Stimulated activated CD4-positive, alpha-beta T cell treated with anti-CD3 and anti-CD28 coated beads, Interleukin-15, amount 100 ng/mL, for 48 hours (primary cell): ENCODE results near the gene SRC.

ENCODE experiments used
- DNase-seq, 2 donors: peaks; one replicate each; pipeline ENCODE4 v3.0.0-alpha.2; 2020; ENCODE audit warnings: low read depth in 2 of 2

SRC gene

GRCh38 chr20:37413023-37413334, 67.0 kb downstream of the SRC start:
- DNase-seq, result no peak

- DNase-seq, result no peak
These were observed 67.4 kb downstream of the SRC start for GRCh38 chr20:37413379-37413778.

GRCh38 chr20:37414224-37415035, 68.5 kb downstream of the SRC start:
- DNase-seq, result no peak

DNA sequence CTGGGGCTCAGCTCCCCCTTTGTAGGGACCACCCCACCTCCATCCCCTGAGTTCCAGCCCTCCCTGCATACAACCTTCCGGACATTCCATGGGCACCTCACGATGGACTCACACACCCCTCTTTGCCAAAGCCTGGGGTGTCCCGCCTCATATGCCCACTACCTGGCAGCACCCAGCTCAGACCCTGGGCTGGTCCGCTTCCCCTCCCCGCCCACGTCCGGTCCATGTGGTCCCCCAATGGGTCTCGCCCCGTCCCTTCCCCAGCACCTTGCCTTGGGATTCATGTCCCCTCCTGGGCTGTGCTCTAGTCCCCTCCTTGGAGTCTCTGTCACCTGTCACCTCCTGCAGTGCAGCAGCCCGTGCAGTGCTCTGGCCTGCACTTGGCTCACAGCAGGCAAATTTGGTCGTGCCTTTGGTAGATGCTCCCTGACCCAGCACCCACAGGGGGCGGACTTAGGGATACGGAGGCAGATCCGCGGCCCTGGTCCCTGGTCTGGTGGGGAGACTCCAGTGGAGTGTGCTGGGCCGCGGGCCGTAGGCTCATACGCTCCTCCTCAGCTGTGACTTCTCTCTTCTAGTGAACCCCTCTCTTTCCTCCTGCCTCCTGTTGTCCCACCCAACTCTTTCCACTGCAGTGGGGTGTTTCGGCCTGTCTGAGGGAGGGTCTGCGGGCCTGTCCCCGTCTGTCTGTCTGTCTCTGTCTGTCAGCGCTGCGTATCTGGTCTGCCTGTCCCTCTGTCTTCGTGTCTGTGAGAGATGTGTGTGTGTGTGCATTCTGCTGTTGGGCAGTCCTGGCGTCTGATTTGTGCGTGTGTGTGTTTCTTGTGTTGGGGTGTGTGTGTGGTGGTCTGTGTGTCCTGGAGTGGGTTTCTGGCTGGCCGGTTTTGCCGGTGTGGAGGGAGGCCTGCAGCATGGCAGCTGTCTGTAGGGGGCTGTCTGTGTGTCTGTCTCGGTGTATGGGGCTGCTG, 69.5 kb downstream of the SRC start:
- DNase-seq, result no peak

- DNase-seq, result no peak
These were observed 70.3 kb downstream of the SRC start for GRCh38 chr20:37416100-37416847.

GRCh38 chr20:37416848-37417616, 71.1 kb downstream of the SRC start:
- no peak for DNase-seq

DNA sequence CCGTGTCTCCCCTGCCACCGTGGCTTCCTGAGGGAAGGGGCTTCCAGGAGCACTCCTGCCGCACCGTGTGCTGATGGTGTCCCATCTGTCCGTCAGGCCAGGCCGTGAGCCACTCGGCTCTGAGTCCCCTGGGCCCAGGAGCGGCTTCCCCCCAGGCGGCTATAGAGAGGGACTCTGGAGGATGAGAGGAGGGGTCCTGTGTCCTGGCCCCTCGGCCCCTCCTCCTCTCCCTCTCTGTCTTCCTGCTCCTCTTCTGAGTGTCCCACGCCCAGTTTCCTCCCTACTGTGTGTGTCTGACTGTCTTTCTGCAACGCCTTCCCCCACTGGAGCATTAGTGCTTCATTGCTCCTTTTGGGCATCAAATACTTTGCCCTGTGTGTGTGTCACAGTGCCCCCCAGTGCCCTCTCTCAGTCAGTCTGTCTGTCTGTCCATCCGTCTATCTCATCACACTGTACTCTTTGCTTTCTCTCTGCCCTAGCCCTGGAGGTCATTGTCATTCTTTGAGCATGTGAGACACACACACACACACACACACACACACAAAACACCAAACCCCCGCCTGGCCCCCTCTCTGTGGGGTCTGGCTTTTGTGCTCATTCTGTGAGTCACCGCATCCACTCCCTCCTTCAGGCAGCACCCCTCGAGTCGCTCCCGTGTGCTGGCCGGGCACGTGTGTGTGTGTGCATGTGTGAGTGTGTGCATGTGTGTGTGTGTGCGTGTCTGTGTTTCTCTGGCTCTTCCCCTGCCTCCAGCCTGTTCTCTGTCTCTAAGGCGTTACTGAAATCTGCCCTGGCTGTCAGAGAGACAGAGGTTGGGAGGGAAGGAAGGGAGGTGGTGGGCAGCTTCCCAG, 71.9 kb downstream of the SRC start:
- DNase-seq, result no peak

GRCh38 chr20:37418591-37419109, 72.7 kb downstream of the SRC start:
- DNase-seq, result no peak

GRCh38 chr20:37419307-37419706, 73.4 kb downstream of the SRC start:
- DNase-seq, result no peak

DNA sequence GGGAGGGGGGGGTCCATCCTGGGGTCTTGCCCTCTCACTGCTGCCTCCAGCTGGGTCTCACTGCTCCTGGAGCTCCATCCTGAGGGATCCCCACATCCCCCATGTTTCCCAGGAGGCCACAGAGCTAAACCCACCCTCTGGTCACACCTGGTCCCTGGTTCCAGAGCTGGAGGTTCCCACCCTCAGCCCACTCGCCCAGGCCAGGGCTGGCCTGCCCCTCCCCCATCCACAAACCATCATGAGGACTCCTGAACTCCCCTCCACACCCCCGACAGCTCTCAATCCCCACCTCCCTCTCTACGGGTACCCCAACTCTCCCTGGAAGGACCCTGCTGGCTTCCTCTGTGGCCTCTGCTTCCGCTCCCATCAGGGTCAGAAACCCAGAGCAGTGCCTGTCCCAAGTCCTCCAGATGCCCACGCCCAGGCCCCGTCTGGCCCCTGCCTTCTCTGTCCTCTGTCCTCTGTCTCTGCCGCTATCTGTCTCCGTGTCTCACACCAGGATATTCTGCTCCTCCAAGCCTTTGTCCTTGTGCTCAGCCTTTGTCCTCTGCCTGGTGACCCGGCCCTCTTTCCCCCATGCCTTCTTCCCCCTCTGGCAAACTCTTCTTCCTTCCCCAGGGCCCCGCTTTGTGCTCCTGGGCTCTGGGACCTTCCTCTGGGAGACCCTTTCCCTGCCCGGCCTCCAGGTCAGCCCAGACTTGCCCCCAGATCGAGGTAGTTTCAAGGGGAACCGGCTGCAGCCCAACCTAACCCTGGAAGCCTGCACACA, 74.0 kb downstream of the SRC start:
- no peak for DNase-seq

GRCh38 chr20:37420610-37421009, 74.7 kb downstream of the SRC start:
- DNase-seq, result no peak

DNA sequence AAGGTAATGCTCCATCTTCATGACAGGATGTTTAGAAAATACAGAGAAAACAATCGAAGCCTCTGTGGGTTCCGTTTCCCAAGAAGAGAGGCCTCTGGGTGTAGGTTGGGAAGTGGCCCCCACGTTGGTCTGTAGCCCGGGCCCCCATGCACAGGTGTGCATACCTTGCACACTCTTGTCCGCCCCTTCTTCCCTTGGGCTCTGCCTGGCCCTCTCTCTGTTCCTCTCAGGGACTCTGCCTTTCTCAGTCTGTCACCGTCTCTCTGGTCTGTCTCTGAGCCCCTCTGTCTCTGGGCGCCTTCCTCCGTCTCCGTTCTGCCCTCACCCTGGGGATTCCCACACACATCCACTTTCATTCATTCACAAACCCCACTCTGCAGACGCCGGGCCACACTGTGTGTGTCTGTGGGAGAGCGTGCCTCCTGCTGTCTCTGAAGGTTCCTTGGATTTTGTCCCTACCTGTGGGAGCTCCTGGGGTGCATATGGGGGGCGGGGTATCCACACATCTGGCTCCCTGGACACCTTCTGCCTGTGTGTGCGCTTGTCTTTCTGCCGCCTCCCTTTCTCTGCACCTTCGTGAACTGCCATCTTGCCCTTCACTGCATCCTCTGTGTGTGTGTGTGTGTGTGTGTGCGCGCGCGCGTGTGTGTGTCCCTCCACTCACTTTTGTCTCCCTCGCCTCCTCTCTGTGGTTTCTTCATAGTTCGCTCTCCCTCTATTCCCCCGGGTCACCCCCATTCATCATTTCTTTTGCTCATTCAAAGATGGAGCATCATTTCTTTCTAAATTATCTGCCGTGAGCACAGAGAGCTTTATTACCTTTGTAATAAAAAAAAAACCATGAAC, 75.3 kb downstream of the SRC start:
- no peak for DNase-seq

GRCh38 chr20:37421988-37422387, 76.0 kb downstream of the SRC start:
- DNase-seq, result no peak

GRCh38 chr20:37422791-37423286, 76.9 kb downstream of the SRC start:
- DNase-seq, result no peak

DNA sequence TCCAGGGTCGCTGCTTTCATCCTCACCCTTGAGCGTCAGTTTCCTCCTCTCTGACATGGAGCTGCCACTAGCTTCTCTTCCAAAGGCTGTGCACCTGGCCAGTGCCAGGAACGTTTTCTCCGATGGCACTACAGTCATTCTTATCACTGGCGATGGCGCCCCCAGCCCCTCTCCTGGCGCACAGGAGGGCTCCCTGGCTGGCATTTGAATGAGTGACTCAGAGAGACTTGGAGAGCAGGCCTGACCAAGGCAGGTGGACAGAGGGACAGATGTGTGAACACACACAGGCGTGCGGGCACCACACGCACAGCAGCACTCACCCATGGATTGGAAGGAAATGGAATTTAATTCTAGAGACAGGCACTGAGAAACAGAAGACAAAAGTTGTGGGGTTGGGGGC, 77.6 kb downstream of the SRC start:
- no peak for DNase-seq

GRCh38 chr20:37424062-37424851, 78.3 kb downstream of the SRC start:
- DNase-seq, result no peak

DNA sequence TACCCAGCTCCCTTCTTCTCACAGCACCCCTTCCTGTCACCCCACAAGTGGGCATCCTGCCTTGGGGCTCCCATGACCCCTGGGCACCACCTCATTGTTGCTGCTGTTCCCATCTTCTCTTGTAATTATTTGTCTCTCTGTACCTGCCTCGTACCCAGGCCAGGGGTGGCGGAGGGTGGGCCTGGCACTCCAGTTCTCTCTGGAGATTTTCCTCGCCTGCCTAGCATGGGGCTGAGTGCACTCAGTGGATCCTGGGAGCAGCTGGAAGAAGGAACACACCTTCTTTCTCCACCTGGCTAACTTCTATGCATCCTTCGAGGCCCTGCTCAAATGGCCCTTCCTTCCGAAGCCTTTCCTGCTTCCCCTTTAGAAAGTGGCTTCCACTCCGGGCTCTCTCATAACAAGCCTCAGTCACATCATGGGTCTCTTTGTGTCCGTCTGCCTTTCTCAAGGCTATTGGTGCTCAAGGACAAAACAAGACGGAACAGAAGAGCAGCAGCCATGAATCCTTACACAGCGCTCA, 79.2 kb downstream of the SRC start:
- DNase-seq, result no peak
